Measurements from ENCODE around the gene DCP2. TPM values are rescaled to one million over a fixed set of nuclear protein-coding genes. Genes with fewer than 3 reads are reported as not detected.

Gene DCP2
- total and polyA plus RNA-seq, 10 of the 15 experiments (the other 5 are each of a cell fraction or from before 2014, with no cell fraction given) = 23.4 to 81.6 (median 47.4) TPM

- TF ChIP-seq MXI1 (IDR thresholded peaks at IDR 0.05; ENCODE audit: low read depth, low read length) (no peak), SUPT20H (IDR thresholded peaks at IDR 0.05; ENCODE audit: borderline replicate concordance, control insufficient read depth, low read depth, low read length) (no peak), ELK1 (IDR thresholded peaks at IDR 0.05; ENCODE audit: low read depth, low read length) (no peak)
Measured at GRCh38 chr5:112933651-112934365, 42.8 kb upstream of the DCP2 start (continued).

- no peaks in the 10 kb centered on the region for H4K20me1 ChIP-seq (ENCODE audit: control insufficient read depth, insufficient read depth)
- ATAC-seq (no peak), FAIRE-seq (no peak), DNase-seq (ENCODE audit: low read depth, low spot score) (no peak)
- H3K4me1 ChIP-seq (ENCODE audit: control insufficient read depth, insufficient read depth, low read length) = peaks cover 19% of the 10 kb centered on the region
- no peak overlapping the region for H2AFZ ChIP-seq (ENCODE audit: control insufficient read depth, low read depth, low read length)
- no peaks in the 10 kb centered on the region for H3K79me2 ChIP-seq (ENCODE audit: control insufficient read depth, insufficient read depth, low read length)
- no peak overlapping the region for H3K4me2 ChIP-seq (ENCODE audit: control insufficient read depth, insufficient read depth)
- ChIA-PET CTCF (interaction anchor here (1.2 to 2.7 kb wide), 3 partner anchors 11 to 34 kb away, joined by 3 to 8 read pairs (median 6); no protein-coding TSS in a partner anchor), RAD21 (ENCODE audit: unreplicated experiment) (no interaction called here), SMC1A (ENCODE audit: uncharacterized antibody, unreplicated experiment) (interaction anchor here (0.6 to 1.8 kb wide), 3 partner anchors 10 to 18 kb away, joined by 3 to 5 read pairs (median 4); no protein-coding TSS in a partner anchor), POLR2A (interaction anchor here (0.7 to 1.0 kb wide), 2 partner anchors 42 to 80 kb away, joined by 3 read pairs; partner anchors contain the start of gene DCP2)
- intact Hi-C loops (cut with micrococcal nuclease; ENCODE audit: unreplicated experiment) = no loop called here
- in situ Hi-C loops (cut with MboI) = no loop called here
- H3K9ac ChIP-seq (ENCODE audit: control insufficient read depth, insufficient read depth, low read length) = no peak overlapping the region
- H3K9me3 ChIP-seq (replicated peaks; ENCODE audit: control insufficient read depth, insufficient read depth, low read length) = peaks cover 5% of the 10 kb centered on the region
- no peak for TF ChIP-seq NR2C1 (IDR thresholded peaks at IDR 0.05)
- TF ChIP-seq RFX5 (IDR thresholded peaks at IDR 0.05; ENCODE audit: low read depth, low read length) = no peak
- TF ChIP-seq STAT3 (IDR thresholded peaks at IDR 0.05; ENCODE audit: low read depth, low read length) = no peak
- no peak for TF ChIP-seq CREM (IDR thresholded peaks at IDR 0.05; ENCODE audit: low read depth)
- TF ChIP-seq EED (IDR thresholded peaks at IDR 0.05; ENCODE audit: low read depth) = no peak
- TF ChIP-seq YY1 (IDR thresholded peaks at IDR 0.05; ENCODE audit: low read depth, low read length) = no peak
- TF ChIP-seq IKZF2 (IDR thresholded peaks at IDR 0.05) = no peak
- no peak for TF ChIP-seq TBL1XR1 (IDR thresholded peaks at IDR 0.05; ENCODE audit: low read depth, low read length)
- no peak for TF ChIP-seq RBBP5 (conservative IDR thresholded peaks at IDR 0.05)
- no peak for TF ChIP-seq IRF3 (IDR thresholded peaks at IDR 0.05)
- no peak for TF ChIP-seq MXI1 (IDR thresholded peaks at IDR 0.05; ENCODE audit: low read depth, low read length)
- H3K27ac ChIP-seq (ENCODE audit: control insufficient read depth, insufficient read depth) = no peak overlapping the region
- no TSS peak for BruUV-seq (replicated peaks)
- no peaks in the 10 kb centered on the region for H3K36me3 ChIP-seq (ENCODE audit: control insufficient read depth in 2 of 2, insufficient read depth in 2 of 2, low read length in 1 of 2)
- no peaks in the 10 kb centered on the region for H3K27me3 ChIP-seq (replicated peaks in 1 of 2; ENCODE audit: control insufficient read depth in 2 of 2, insufficient read depth in 2 of 2, low read length in 1 of 2)
- no peak overlapping the region for H3K4me3 ChIP-seq
Measured at GRCh38 chr5:112934366-112934663, 42.3 kb upstream of the DCP2 start.
